ENCODE results near the gene SNCA. TPM values are rescaled to one million over a fixed set of nuclear protein-coding genes. Genes with fewer than 3 reads are reported as not detected.

The SNCA gene
- total and polyA plus RNA-seq, 2 of the 8 experiments (the other 6 are each of a cell fraction or from before 2014, with no cell fraction given): 8.5 to 16.8 TPM

- H4K91ac ChIP-seq (replicated peaks; ENCODE audit: insufficient read length, low read length): no peak overlapping the region
- H2BK15ac ChIP-seq (ENCODE audit: low read length): no peak overlapping the region
- H3K4me3 ChIP-seq (ENCODE audit: extremely low read depth in 1 of 4, insufficient read depth in 2 of 4, low read depth in 3 of 4, low read length in 4 of 4): no peak overlapping the region
- no peak overlapping the region for H3K56ac ChIP-seq (replicated peaks; ENCODE audit: insufficient read length, low read depth, low read length)
- no peak overlapping the region for H3K23ac ChIP-seq (ENCODE audit: insufficient read length)
- H3K79me1 ChIP-seq (ENCODE audit: low read depth, low read length): no peaks in the 10 kb centered on the region
- no peaks in the 10 kb centered on the region for H3K27me3 ChIP-seq (replicated peaks in 1 of 4; ENCODE audit: control insufficient read depth in 3 of 4, extremely low read depth in 1 of 4, insufficient read depth in 3 of 4, low read length in 3 of 4)
- H4K8ac ChIP-seq (ENCODE audit: extremely low read depth, insufficient read depth, low read length): no peak overlapping the region
- no peak overlapping the region for H3K18ac ChIP-seq (ENCODE audit: extremely low read depth, low read length)
- no peaks in the 10 kb centered on the region for H3K9me3 ChIP-seq (ENCODE audit: insufficient read depth in 2 of 2, low read depth in 1 of 2, low read length in 1 of 2)
- no peak overlapping the region for H3K4me2 ChIP-seq (ENCODE audit: insufficient read depth in 1 of 2, low read depth in 2 of 2, low read length in 2 of 2)
- TF ChIP-seq SIN3A (conservative IDR thresholded peaks at IDR 0.05 in 1 of 2, IDR thresholded peaks at IDR 0.05 in 1 of 2; ENCODE audit: low read depth in 1 of 2, low read length in 2 of 2) (no peak), RAD21 (IDR thresholded peaks at IDR 0.05 in 1 of 2, conservative IDR thresholded peaks at IDR 0.05 in 1 of 2; ENCODE audit: low read depth in 2 of 2, low read length in 2 of 2) (no peak), BACH1 (IDR thresholded peaks at IDR 0.05; ENCODE audit: low read length) (no peak), KDM4A (IDR thresholded peaks at IDR 0.05; ENCODE audit: low read depth, low read length, severe bottlenecking) (no peak), SRF (IDR thresholded peaks at IDR 0.05; ENCODE audit: low read depth, low read length) (no peak), TAF7 (optimal IDR thresholded peaks at IDR 0.05; ENCODE audit: borderline replicate concordance, low read depth, low read length) (no peak), GABPA (IDR thresholded peaks at IDR 0.05; ENCODE audit: borderline replicate concordance, insufficient read depth, low read length) (no peak), POU5F1 (IDR thresholded peaks at IDR 0.05; ENCODE audit: low read depth, low read length) (no peak), EP300 (IDR thresholded peaks at IDR 0.05; ENCODE audit: borderline replicate concordance in 1 of 2, low read depth in 2 of 2, low read length in 2 of 2) (no peak)
- no peaks in the 10 kb centered on the region for H3K79me2 ChIP-seq (ENCODE audit: control insufficient read depth in 1 of 2, insufficient read depth in 2 of 2, low read length in 2 of 2)
- 91% methylated on average over 2 of the region's 2 CpGs; no CpG with 5 or more reads in 1 of the 2 experiments for WGBS, 2 experiments (ENCODE audit: extremely low coverage in 1 of 2, insufficient coverage in 1 of 2, insufficient read length in 1 of 2, insufficient replicate concordance in 2 of 2, low coverage in 1 of 2, low lambda C conversion rate in 2 of 2, missing lambda C conversion rate in 1 of 2)
- no peak overlapping the region for H3K27ac ChIP-seq (ENCODE audit: low read depth, low read length)
- no peak overlapping the region for H2BK5ac ChIP-seq (ENCODE audit: low read depth, low read length)
- H2AK5ac ChIP-seq (ENCODE audit: low read depth, low read length): no peak overlapping the region
- ChIA-PET CTCF (ENCODE audit: partially characterized antibody) (interaction anchor here (1.1 kb wide), 1 partner anchor 13 kb away, joined by 4 read pairs; no protein-coding TSS in a partner anchor), POLR2A (ENCODE audit: partially characterized antibody) (no interaction called here)
- no peak overlapping the region for H2BK120ac ChIP-seq (replicated peaks; ENCODE audit: low read depth, low read length)
- H2BK20ac ChIP-seq (ENCODE audit: low read length): no peak overlapping the region
- no peak overlapping the region for H3K14ac ChIP-seq (ENCODE audit: insufficient read length)
- H3K4me1 ChIP-seq (replicated peaks in 1 of 4; ENCODE audit: control insufficient read depth in 3 of 4, insufficient read depth in 4 of 4, low read length in 3 of 4): no peaks in the 10 kb centered on the region
- no peak overlapping the region for H3K9ac ChIP-seq (replicated peaks in 1 of 4; ENCODE audit: extremely low read depth in 1 of 4, low read depth in 3 of 4, low read length in 3 of 4)
- FAIRE-seq: no peak
- H2AFZ ChIP-seq (ENCODE audit: low read length): no peak overlapping the region
- no peaks in the 10 kb centered on the region for H3K23me2 ChIP-seq (ENCODE audit: low read depth, low read length)
- no peak overlapping the region for H2BK12ac ChIP-seq (ENCODE audit: low read depth, low read length)
- H3K36me3 ChIP-seq (ENCODE audit: control insufficient read depth in 2 of 4, insufficient read depth in 4 of 4, low read length in 3 of 4): no peaks in the 10 kb centered on the region
- H4K20me1 ChIP-seq (replicated peaks in 1 of 2; ENCODE audit: control insufficient read depth in 1 of 2, insufficient read depth in 2 of 2, low read length in 2 of 2): no peaks in the 10 kb centered on the region
- no peak overlapping the region for H3K4ac ChIP-seq (replicated peaks; ENCODE audit: insufficient read length, low read depth, low read length)
- H4K5ac ChIP-seq (ENCODE audit: insufficient read length, low read depth, low read length): no peak overlapping the region
- no peak for DNase-seq (ENCODE audit: low read depth in 1 of 2, low spot score in 2 of 2)
Observed at GRCh38 chr4:89805297-89805696, 31.7 kb downstream of the SNCA start.
